Measurements from ENCODE around the gene LRRC34. TPM values are rescaled to one million over a fixed set of nuclear protein-coding genes. Genes with fewer than 3 reads are reported as not detected.

The LRRC34 gene
- total RNA-seq, 1 experiment from 2014 or later = 9.7 TPM

- H3K27ac ChIP-seq (ENCODE audit: low read depth, low read length, poor library complexity, severe bottlenecking) = no peak overlapping the region
- no peaks in the 10 kb centered on the region for H3K9me3 ChIP-seq (ENCODE audit: low read depth, low read length, poor library complexity, severe bottlenecking)
- no peaks in the 10 kb centered on the region for H3K36me3 ChIP-seq (ENCODE audit: insufficient read depth, low read length, poor library complexity, severe bottlenecking)
- intact Hi-C loops (cut with micrococcal nuclease; ENCODE audit: unreplicated experiment) = no loop called here
- TF ChIP-seq CTCF (conservative IDR thresholded peaks at IDR 0.05; ENCODE audit: low read depth, low read length) (no peak), EZH2 (IDR thresholded peaks at IDR 0.05; ENCODE audit: borderline replicate concordance, low read depth, low read length, poor library complexity, severe bottlenecking) (no peak)
- no TSS peak for BruUV-seq (replicated peaks)
- DNase-seq (ENCODE audit: low spot score) = no peak
- H3K27me3 ChIP-seq (replicated peaks; ENCODE audit: insufficient read depth, low read depth, low read length, poor library complexity) = no peaks in the 10 kb centered on the region
- ChIA-PET CTCF (no interaction called here), POLR2A (ENCODE audit: low non-redundant PET) (no interaction called here)
- no peak overlapping the region for H3K4me3 ChIP-seq (ENCODE audit: low read depth, low read length, poor library complexity, severe bottlenecking)
- H3K4me1 ChIP-seq (ENCODE audit: insufficient read depth, low read length, poor library complexity, severe bottlenecking) = no peaks in the 10 kb centered on the region
Observed at GRCh38 chr3:169857811-169858210, 45.1 kb upstream of the LRRC34 start.

- intact Hi-C loops (cut with micrococcal nuclease; ENCODE audit: unreplicated experiment) = no loop called here
- H3K36me3 ChIP-seq (ENCODE audit: insufficient read depth, low read length, poor library complexity, severe bottlenecking) = no peaks in the 10 kb centered on the region
- no peak for DNase-seq (ENCODE audit: low spot score)
- no TSS peak for BruUV-seq (replicated peaks)
- H3K4me3 ChIP-seq (ENCODE audit: low read depth, low read length, poor library complexity, severe bottlenecking) = no peak overlapping the region
- H3K27me3 ChIP-seq (replicated peaks; ENCODE audit: insufficient read depth, low read depth, low read length, poor library complexity) = no peaks in the 10 kb centered on the region
- no peak for TF ChIP-seq CTCF (conservative IDR thresholded peaks at IDR 0.05; ENCODE audit: low read depth, low read length)
- TF ChIP-seq EZH2 (IDR thresholded peaks at IDR 0.05; ENCODE audit: borderline replicate concordance, low read depth, low read length, poor library complexity, severe bottlenecking) = no peak
- no peak overlapping the region for H3K27ac ChIP-seq (ENCODE audit: low read depth, low read length, poor library complexity, severe bottlenecking)
- ChIA-PET CTCF (no interaction called here), POLR2A (ENCODE audit: low non-redundant PET) (no interaction called here)
- no peaks in the 10 kb centered on the region for H3K4me1 ChIP-seq (ENCODE audit: insufficient read depth, low read length, poor library complexity, severe bottlenecking)
- H3K9me3 ChIP-seq (ENCODE audit: low read depth, low read length, poor library complexity, severe bottlenecking) = no peaks in the 10 kb centered on the region
Observed at GRCh38 chr3:169855514-169855913, 42.8 kb upstream of the LRRC34 start.

GRCh38 chr3:169850618-169851017 is 37.9 kb upstream of the LRRC34 start:
- Histone ChIP-seq H3K27me3 (replicated peaks; ENCODE audit: insufficient read depth, low read depth, low read length, poor library complexity) (no peaks in the 10 kb centered on the region), H3K36me3 (ENCODE audit: insufficient read depth, low read length, poor library complexity, severe bottlenecking) (no peaks in the 10 kb centered on the region), H3K4me3 (ENCODE audit: low read depth, low read length, poor library complexity, severe bottlenecking) (no peak overlapping the region), H3K27ac (ENCODE audit: low read depth, low read length, poor library complexity, severe bottlenecking) (no peak overlapping the region), H3K4me1 (ENCODE audit: insufficient read depth, low read length, poor library complexity, severe bottlenecking) (no peaks in the 10 kb centered on the region), H3K9me3 (ENCODE audit: low read depth, low read length, poor library complexity, severe bottlenecking) (no peaks in the 10 kb centered on the region)
- BruUV-seq (replicated peaks) = no TSS peak
- TF ChIP-seq CTCF (conservative IDR thresholded peaks at IDR 0.05; ENCODE audit: low read depth, low read length) (no peak), EZH2 (IDR thresholded peaks at IDR 0.05; ENCODE audit: borderline replicate concordance, low read depth, low read length, poor library complexity, severe bottlenecking) (no peak)
- DNase-seq (ENCODE audit: low spot score) = no peak
- POLR2A ChIA-PET (ENCODE audit: low non-redundant PET) = no interaction called here
- intact Hi-C loops (cut with micrococcal nuclease; ENCODE audit: unreplicated experiment) = no loop called here
- CTCF ChIA-PET = no interaction called here

All from A673 (cell line).